Activated gamma-delta T cell treated with anti-CD3 and anti-CD28 coated beads, Interleukin-2, amount 50 U/mL, for 16 hours (primary cell): ENCODE results near the gene ZFHX3.

Experiments used
- DNase-seq: peaks from one replicate; pipeline ENCODE4 v3.0.0-alpha.2; 2020; ENCODE audit warnings: low read depth

The ZFHX3 gene

GRCh38 chr16:72789921-72790320, 258.0 kb downstream of the ZFHX3 start:
- no peak for DNase-seq

GRCh38 chr16:72789465-72789864, 258.5 kb downstream of the ZFHX3 start:
- DNase-seq = no peak

- DNase-seq = no peak
Measured at GRCh38 chr16:72788269-72788809, 259.6 kb downstream of the ZFHX3 start.

- peak; percentile 35 for DNase-seq
Measured at GRCh38 chr16:72787514-72788268, 260.2 kb downstream of the ZFHX3 start.

GRCh38 chr16:72787130-72787513, 260.8 kb downstream of the ZFHX3 start:
- peak; percentile 2 for DNase-seq

- no peak for DNase-seq
Measured at GRCh38 chr16:72786606-72787005, 261.3 kb downstream of the ZFHX3 start.

- no peak for DNase-seq
Measured at GRCh38 chr16:72785886-72786285, 262.0 kb downstream of the ZFHX3 start.

GRCh38 chr16:72785171-72785570, 262.8 kb downstream of the ZFHX3 start:
- DNase-seq = no peak

- no peak for DNase-seq
Measured at GRCh38 chr16:72783716-72784318, 264.1 kb downstream of the ZFHX3 start.

- DNase-seq = no peak
Measured at GRCh38 chr16:72769876-72770275, 278.1 kb downstream of the ZFHX3 start.

- DNase-seq = no peak
Measured at GRCh38 chr16:72768591-72768990, 279.3 kb downstream of the ZFHX3 start.

GRCh38 chr16:72766506-72766905, 281.4 kb downstream of the ZFHX3 start:
- no peak for DNase-seq

- no peak for DNase-seq
Measured at GRCh38 chr16:72764015-72764654, 283.8 kb downstream of the ZFHX3 start.

GRCh38 chr16:72760581-72760980, 287.3 kb downstream of the ZFHX3 start:
- DNase-seq = no peak

- no peak for DNase-seq
Measured at GRCh38 chr16:72753881-72754280, 294.0 kb downstream of the ZFHX3 start.

- no peak for DNase-seq
Measured at GRCh38 chr16:72752004-72752695, 295.8 kb downstream of the ZFHX3 start.

GRCh38 chr16:72751076-72751475, 296.9 kb downstream of the ZFHX3 start:
- no peak for DNase-seq

GRCh38 chr16:72749091-72749490, 298.8 kb downstream of the ZFHX3 start:
- DNase-seq = no peak

GRCh38 chr16:72744076-72744793, 303.7 kb downstream of the ZFHX3 start:
- no peak for DNase-seq

GRCh38 chr16:72743011-72743761, 304.7 kb downstream of the ZFHX3 start:
- DNase-seq = no peak

GRCh38 chr16:72740347-72740746, 307.6 kb downstream of the ZFHX3 start:
- no peak for DNase-seq
